ENCODE measurements around the gene GYPA.
"Not testable (repeated sequence)": the region's sequence is repeated elsewhere in the genome, so short reads cannot be mapped to it uniquely, and the experiment has no call there.

GYPA gene

DNA sequence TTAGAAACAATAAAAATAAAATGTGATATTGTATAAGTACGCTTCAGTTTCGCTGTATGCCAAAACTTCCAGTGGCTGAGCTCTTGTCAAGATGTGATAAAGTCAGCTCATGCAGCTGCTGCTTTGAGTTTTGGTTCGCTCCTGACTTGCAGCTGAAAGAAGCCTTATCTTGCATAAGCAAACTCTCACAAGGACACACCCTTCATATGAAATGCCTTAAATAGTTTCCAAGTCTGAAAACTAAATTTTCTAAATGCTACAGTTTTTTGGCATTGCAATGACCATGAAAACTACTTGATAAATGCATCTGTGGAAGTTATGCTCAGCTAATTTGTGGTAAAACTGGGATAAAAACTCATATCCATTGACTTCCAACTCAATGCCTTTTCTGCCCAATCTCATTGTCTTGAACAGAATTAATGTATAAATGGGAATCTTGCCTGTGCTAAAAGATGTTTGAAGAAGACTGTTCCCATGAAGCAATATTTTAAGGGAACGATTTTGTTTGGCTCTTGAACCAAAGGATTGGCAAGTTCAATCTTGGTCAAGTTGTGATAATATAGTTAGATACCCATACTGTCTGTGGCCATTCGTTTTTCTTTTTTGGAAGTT is 11.7 kb downstream of the GYPA start:
- not testable (repeated sequence) for DNase-seq

GRCh38 chr4:144125109-144125508 is 15.4 kb downstream of the GYPA start:
- DNase-seq = not testable (repeated sequence)

DNA sequence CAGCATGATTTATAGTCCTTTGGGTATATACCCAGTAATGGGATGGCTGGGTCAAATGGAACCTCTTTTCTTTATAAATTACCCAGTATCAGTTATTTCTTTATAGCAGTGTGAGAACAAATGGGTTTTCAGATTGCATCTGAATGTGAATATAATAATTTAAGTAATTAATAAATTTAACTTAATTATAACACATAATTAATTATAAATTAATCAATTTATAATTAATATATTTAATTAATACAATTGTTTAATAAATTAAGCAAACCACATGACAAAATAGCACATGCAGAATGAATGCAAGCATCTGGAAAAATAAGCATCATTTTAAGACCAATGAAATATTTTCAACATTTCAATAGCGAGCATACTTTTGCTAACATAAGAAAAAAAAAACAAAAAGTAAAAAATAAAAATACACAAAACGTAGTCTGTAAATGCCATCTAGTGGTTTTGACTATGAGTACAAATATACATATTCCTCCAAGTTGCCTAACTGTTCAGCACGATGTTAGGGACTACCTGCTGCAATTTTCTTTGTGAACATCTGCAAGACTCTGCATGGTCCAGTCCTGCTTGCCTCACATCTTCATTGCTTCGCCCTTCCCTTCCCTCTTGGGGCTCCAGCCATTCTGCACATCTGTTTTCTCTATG is 16.4 kb downstream of the GYPA start:
- DNase-seq = not testable (repeated sequence)

GRCh38 chr4:144123269-144123668 is 17.2 kb downstream of the GYPA start:
- not testable (repeated sequence) for DNase-seq

DNA sequence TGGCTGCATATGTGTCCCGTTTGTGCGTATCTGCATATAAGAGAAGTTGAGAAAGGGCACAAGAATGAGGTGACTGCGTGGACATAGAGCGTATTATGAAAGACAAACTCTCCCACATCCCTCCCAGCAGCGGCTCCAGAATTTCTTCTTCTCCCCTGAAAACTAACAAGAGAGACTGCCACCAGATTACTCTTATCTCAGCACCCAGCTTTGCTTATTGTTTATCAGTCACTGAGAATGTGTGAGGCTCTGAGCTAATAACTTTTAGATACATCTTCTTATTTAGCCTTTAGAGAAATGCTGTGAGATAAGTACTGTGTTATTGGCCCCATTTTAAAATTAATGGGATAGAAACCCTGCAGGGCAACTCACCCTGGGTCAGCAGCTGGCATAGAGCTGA is 20.8 kb downstream of the GYPA start:
- DNase-seq = not testable (repeated sequence)

DNA sequence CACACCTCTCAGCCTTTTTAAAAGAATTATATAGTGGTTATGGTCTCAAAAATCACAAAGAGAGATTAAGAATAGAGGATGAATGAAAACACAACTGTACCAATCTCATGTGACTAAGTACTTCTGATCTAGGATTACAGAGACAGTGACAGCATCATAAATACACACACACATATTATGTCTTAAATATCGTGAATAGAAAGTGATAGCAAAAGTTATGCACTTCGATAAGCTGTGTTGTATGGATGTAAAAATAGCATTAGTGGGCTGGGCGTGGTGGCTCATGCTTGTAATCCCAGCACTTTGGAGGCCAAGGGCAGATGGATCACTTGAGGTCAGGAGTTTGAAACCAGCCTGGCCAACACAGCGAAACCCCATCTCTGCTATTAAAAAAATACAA is 25.0 kb downstream of the GYPA start:
- DNase-seq = no peak

- no peak for DNase-seq
Observed at GRCh38 chr4:144113546-144113945, 27.0 kb downstream of the GYPA start.

GRCh38 chr4:144104509-144105130 is 35.9 kb downstream of the GYPA start:
- DNase-seq = no peak

DNA sequence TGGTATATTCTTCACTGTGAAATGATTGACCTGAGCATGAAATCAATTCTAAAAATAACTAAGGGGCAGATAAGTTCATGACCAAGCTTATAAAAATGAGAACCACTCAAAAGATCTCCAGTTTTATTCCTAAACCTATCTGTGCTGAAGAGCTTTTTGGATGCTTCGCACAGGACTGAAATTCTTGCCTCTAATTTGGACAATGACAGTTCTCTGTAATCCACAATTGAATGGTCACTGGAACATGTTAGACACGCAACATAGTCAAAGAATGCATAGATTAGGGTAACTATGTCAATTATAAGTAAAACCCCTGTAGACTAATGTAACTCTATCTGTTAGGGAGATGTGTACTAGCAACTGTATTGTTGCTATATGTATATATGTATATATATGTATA is 42.7 kb downstream of the GYPA start:
- not testable (repeated sequence) for DNase-seq

- DNase-seq = not testable (repeated sequence)
Observed at GRCh38 chr4:144093995-144094394, 46.5 kb downstream of the GYPA start.

DNA sequence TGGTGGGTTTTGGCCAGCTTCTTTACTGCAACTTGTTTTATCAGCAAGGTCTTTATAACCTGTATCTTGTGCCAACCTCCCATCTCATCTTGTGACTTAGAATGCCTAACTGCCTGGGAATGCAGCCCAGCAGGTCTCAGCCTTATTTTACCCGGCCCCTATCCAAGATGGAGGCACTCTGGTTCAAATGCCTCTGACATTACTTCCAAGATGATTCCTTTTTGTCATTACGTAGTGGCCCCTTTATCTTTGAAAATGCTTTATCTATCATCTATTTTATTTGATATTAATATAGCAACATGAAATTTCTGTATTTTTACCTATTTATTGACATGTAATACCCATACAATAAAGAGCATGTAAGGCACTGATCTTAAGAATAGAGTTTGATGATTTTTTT is 49.3 kb downstream of the GYPA start:
- DNase-seq = not testable (repeated sequence)

DNA sequence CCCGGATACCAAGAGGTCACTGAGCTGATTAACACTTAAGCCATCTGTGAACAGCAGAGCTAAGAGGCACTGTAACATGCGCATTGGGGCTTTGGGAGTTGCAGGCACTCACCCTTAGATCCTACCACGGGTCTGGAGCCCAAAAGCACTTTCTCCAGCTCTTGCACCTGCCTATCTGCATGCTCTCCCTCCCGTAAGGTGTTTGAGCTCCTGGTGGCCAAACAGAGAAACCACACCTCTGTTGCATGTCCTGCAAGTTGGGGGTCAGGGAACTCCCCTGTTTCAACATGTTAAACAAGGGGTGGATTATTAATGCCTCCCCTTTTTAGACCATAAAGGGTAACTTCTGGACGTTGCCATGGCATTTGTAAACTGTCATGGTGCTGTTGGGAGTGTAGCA is 49.8 kb downstream of the GYPA start:
- no peak for DNase-seq

DNA sequence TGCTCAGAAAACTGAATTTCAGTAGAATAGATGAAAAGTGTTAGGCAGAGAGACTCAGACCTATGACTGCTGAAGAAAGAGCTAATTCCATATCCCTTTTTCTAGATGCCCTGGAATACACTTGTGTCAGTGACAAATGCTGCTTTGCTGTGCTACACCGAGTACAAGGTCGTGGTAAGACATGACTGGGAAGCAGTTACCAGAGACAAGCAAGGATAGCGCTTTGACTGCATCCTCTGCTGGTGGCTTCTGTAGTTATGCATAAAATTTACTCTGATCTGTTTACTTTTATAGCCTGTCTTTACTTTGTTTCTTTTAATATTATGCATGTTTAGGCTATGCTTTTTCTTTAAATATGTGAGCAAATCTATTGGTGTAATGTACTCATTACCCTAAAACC is 58.5 kb downstream of the GYPA start:
- not testable (repeated sequence) for DNase-seq

- not testable (repeated sequence) for DNase-seq
Observed at GRCh38 chr4:144080135-144080534, 60.4 kb downstream of the GYPA start.

DNA sequence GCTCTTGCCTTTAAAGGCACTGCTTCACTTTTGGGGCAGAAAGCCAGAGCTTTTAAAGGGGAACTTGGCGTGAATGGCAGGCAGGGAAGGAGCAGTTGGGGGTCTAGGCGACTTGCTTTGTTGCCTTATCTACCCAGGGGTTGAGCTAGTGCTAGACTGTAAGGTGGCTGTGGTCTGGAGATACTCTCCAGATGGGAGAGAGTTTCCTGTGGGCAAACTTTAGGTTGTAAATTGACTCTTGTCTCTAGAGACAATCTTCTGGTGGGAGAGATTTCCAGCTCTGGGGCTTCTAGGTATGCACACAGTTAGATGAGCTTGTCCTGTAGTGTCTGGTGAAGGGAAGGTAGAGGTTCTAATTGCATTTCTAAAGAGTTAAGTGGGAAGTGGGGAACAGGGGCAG is 61.8 kb downstream of the GYPA start:
- not testable (repeated sequence) for DNase-seq

- DNase-seq = not testable (repeated sequence)
Observed at GRCh38 chr4:144061556-144061955, 79.0 kb downstream of the GYPA start.

- DNase-seq = not testable (repeated sequence)
Observed at GRCh38 chr4:144060234-144060859, 80.2 kb downstream of the GYPA start.

Data from NCI-H1436 (cell line).